ENCODE measurements around the gene BRD3OS.

Gene BRD3OS

GRCh38 chr9:133996531-133997520 is 28.5 kb upstream of the BRD3OS start:
- ChIA-PET POLR2A (no interaction called here), CTCF (interaction anchor here (1.1 to 4.6 kb wide), 7 partner anchors 9 to 254 kb away, joined by 3 to 38 read pairs (median 7); no protein-coding TSS in a partner anchor)
- TF ChIP-seq, protein P1, sequence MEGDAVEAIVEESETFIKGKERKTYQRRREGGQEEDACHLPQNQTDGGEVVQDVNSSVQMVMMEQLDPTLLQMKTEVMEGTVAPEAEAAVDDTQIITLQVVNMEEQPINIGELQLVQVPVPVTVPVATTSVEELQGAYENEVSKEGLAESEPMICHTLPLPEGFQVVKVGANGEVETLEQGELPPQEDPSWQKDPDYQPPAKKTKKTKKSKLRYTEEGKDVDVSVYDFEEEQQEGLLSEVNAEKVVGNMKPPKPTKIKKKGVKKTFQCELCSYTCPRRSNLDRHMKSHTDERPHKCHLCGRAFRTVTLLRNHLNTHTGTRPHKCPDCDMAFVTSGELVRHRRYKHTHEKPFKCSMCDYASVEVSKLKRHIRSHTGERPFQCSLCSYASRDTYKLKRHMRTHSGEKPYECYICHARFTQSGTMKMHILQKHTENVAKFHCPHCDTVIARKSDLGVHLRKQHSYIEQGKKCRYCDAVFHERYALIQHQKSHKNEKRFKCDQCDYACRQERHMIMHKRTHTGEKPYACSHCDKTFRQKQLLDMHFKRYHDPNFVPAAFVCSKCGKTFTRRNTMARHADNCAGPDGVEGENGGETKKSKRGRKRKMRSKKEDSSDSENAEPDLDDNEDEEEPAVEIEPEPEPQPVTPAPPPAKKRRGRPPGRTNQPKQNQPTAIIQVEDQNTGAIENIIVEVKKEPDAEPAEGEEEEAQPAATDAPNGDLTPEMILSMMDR (IDR thresholded peaks at IDR 0.05; ENCODE audit: control extremely low read depth, extremely low read depth, low read depth, missing control alignments), result no peak
- no peak for DNase-seq (ENCODE audit: extremely low spot score)

DNA sequence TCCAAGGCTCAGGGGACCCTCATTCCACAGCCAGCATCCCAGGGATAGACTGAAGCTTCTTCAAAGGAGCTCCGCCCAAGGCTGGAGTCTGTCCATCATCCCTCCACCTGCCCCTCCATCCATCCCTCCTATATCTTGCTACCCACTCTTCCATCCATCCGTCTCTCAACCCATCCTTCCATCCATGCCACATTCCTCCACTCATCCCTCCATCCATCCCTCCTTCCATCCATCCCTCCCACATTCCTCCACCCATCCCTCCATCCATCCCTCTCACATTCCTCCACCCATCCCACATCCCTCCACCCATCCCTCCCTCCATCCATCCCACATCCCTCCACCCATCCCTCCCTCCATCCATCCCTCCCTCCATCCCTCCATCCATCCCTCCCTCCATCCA is 27.7 kb upstream of the BRD3OS start:
- TF ChIP-seq, protein P1 (IDR thresholded peaks at IDR 0.05; ENCODE audit: control extremely low read depth, extremely low read depth, low read depth, missing control alignments), result no peak
- CTCF ChIA-PET, result interaction anchor here (1.1 to 1.3 kb wide), 2 partner anchors 217 to 255 kb away, joined by 3 to 7 read pairs; no protein-coding TSS in a partner anchor
- POLR2A ChIA-PET, result no interaction called here
- no peak for DNase-seq (ENCODE audit: extremely low spot score)

DNA sequence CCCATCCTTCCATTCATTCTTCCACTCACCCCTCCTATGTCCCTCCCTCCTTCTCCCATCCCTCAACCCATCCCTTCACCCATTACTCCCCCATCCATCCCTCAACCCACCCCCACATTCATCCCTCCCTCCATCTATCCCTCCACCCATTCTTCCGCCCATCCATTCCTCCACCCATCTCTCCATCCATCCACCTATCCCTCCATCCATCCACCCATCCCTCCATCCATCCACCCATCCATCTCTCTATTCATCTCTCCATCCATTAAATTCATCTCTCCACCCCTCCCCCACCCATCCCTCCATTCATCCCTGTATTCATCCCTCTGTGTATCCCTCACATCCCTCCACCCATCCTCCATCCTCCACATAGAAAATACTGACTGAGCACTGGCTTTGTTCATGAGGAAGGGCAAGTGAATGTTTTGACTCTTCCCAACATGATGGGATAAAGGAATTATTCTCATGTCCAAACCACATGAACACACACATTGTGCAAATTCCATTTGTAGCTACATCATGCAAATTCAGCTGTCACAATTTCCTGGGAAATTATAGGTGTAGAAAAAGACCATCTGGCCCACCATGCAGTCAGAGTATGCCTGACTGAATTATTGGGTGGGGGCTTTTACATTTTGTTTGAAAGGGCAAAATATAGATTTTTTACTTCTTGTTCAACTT is 26.2 kb upstream of the BRD3OS start:
- ChIA-PET CTCF (interaction anchor here (1.0 kb wide), 1 partner anchor 217 kb away, joined by 6 read pairs; no protein-coding TSS in a partner anchor), POLR2A (no interaction called here)
- TF ChIP-seq, protein P1 (IDR thresholded peaks at IDR 0.05; ENCODE audit: control extremely low read depth, extremely low read depth, low read depth, missing control alignments), result no peak
- no peak for DNase-seq (ENCODE audit: extremely low spot score)

- ChIA-PET CTCF (interaction anchor here (1.0 kb wide), 1 partner anchor 218 kb away, joined by 6 read pairs; no protein-coding TSS in a partner anchor), POLR2A (no interaction called here)
- no peak for DNase-seq (ENCODE audit: extremely low spot score)
- TF ChIP-seq, protein P1 (IDR thresholded peaks at IDR 0.05; ENCODE audit: control extremely low read depth, extremely low read depth, low read depth, missing control alignments), result no peak
These were observed 25.4 kb upstream of the BRD3OS start for GRCh38 chr9:133999851-134000265.

GRCh38 chr9:134002796-134003195 is 22.5 kb upstream of the BRD3OS start:
- DNase-seq (ENCODE audit: extremely low spot score), result no peak
- TF ChIP-seq, protein P1 (IDR thresholded peaks at IDR 0.05; ENCODE audit: control extremely low read depth, extremely low read depth, low read depth, missing control alignments), result no peak
- ChIA-PET POLR2A (no interaction called here), CTCF (no interaction called here)

DNA sequence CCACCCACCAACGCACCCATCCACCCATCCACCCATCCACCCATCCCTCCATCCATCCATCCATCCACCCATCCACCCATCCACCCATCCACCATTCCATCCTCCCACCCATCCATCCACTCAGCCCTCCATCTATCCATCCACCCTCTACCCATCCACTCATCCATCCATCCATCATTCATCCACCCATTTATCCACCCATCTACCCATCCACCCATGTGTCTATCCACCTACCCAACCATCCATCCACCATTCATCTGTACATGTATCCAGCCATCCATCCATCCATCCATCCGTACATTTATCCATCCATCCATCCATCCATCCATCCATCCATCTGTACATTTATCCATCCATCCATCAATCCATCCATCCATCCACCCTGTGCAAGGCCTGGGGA is 22.0 kb upstream of the BRD3OS start:
- CTCF ChIA-PET, result no interaction called here
- DNase-seq (ENCODE audit: extremely low spot score), result no peak
- TF ChIP-seq, protein P1 (IDR thresholded peaks at IDR 0.05; ENCODE audit: control extremely low read depth, extremely low read depth, low read depth, missing control alignments), result no peak
- POLR2A ChIA-PET, result no interaction called here
